Muscle layer of duodenum (tissue), 2 donors: ENCODE results near the gene NOL9.
"Not testable (repeated sequence)": the region's sequence is repeated elsewhere in the genome, so short reads cannot be mapped to it uniquely, and the experiment has no call there.

Experiments
- H3K27ac ChIP-seq: one replicate; pipeline ENCODE4 v1.7.0; 2013; ENCODE audit warnings: mild to moderate bottlenecking, low read length
- H3K27me3 ChIP-seq: one replicate; pipeline ENCODE4 v1.7.0; 2013; ENCODE audit warnings: low read depth, mild to moderate bottlenecking, control low read depth, low read length
- H3K36me3 ChIP-seq, 2 donors: one replicate each; pipeline ENCODE4 v1.7.0; 2013; ENCODE audit warnings: low read length in 2 of 2, control low read depth in 1 of 2, mild to moderate bottlenecking in 1 of 2; ENCODE audit not compliant: insufficient read depth in 2 of 2, control insufficient read depth in 1 of 2
- H3K4me1 ChIP-seq, 2 donors: one replicate each; pipeline ENCODE4 v1.7.0; 2013; ENCODE audit warnings: low read length in 2 of 2, mild to moderate bottlenecking in 2 of 2, control low read depth in 1 of 2, moderate library complexity in 1 of 2; ENCODE audit not compliant: insufficient read depth in 2 of 2, control insufficient read depth in 1 of 2
- H3K4me3 ChIP-seq, 2 donors: one replicate each; pipeline ENCODE4 v1.7.0; 2013; ENCODE audit warnings: low read length in 2 of 2, low read depth in 1 of 2, mild to moderate bottlenecking in 1 of 2
- H3K9me3 ChIP-seq, 2 donors: one replicate each; pipeline ENCODE4 v1.7.0; 2013; ENCODE audit warnings: low read length in 2 of 2, control low read depth in 1 of 2, mild to moderate bottlenecking in 1 of 2; ENCODE audit not compliant: control insufficient read depth in 1 of 2
- donor health status: healthy.

NOL9 gene

DNA sequence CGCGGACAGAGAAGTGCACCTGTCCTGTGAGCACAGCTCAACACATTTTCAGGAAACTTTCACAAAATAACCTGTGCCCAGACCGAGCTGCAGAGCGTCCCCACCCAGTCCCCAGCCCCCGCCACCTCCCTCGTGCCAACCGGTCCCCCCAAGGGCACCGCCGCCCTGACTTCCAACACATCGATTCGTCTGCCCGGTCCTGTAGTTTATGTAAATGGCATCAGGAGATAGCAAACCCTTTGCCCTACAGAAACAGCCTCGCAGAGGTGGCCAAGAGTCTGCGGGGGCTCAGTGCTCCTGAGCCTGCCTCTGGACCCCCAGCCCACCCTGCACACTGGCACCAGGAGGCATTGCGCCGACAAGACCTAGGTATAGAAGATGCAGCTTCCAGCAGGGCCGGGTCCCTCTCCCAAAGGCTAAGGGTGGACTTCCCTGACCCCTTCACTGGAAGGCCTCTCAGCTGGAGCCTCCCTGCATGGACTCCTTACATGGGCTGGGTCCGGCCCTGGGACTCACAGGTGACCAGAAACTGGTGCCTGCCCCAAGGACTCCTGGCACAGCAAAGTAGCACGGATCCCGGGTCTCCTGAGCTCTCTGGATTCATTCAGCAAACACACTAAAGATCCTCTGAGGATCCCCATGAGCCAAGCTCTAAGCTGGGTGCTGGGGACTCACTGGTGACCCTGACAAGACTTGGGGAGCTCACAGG is 56.3 kb downstream of the NOL9 start:
- Histone ChIP-seq H3K4me3 (peak overlapping the region; percentile 46 to 74), H3K27ac (no peak overlapping the region), H3K27me3 (peaks cover 6% of the 10 kb centered on the region), H3K4me1 (peaks cover 0 to 26% of the 10 kb centered on the region in 2 donors), H3K9me3 (no peaks in the 10 kb centered on the region), H3K36me3 (no peaks in the 10 kb centered on the region)

DNA sequence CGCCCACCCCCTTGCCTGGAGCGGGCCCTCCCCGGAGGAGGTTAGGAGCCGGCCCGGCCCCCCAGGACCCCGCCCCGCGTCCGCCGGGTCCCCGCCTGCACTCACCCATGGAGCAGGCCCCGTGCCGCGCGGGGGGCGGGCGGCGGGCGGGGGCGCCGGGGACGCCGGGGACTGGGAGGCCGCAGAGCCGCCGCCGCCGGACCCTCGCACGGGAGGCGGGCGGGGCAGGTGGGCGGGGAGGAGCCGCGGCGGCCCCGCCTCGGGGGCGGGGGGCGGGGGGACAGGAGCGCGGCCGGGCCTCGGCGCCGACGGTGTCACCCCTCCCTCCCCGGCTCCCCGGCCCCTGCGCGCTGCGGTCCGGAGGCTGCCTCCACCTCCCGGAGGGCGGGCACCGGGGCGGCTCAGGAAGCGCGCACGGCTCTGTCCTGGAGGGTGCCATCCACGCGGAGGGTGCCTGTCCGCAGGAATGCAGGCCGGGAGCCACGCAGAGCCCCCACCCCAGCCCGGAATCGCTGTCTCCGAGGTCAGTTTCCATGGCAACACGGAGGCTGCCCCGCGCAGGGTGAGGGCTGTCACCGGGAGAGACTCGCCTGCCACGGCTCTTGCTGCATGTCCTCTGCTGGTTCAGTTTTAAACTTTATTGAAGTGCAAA is 57.0 kb downstream of the NOL9 start:
- Histone ChIP-seq H3K4me1 (peaks cover 0 to 22% of the 10 kb centered on the region in 2 donors), H3K36me3 (no peaks in the 10 kb centered on the region)

DNA sequence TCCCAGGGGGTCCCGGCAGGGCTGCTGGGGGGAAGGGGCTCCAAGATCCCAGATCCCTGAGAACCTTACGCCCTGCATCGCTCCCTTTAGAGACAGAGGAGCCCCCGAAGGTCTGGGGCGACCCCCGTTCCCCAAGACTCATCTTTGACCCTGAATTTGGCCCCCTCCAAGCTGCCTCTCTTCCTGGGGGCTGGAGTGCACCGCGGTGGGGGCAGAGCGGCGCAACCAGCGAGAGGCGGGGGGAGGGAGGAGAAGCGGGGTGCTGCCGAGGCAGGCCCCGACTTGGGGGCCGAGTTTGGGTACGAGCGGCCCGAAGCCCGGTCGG is 57.5 kb downstream of the NOL9 start:
- H3K4me3 ChIP-seq = peak overlapping the region; percentile 37 to 59
- H3K4me1 ChIP-seq = peaks cover 0 to 17% of the 10 kb centered on the region in 2 donors

More for the DNA sequence above, 57.0 kb downstream of the NOL9 start:
- Histone ChIP-seq H3K4me3 (peak overlapping the region; percentile 46 to 74), H3K9me3 (no peaks in the 10 kb centered on the region), H3K27ac (no peak overlapping the region), H3K27me3 (peaks cover 6% of the 10 kb centered on the region)

DNA sequence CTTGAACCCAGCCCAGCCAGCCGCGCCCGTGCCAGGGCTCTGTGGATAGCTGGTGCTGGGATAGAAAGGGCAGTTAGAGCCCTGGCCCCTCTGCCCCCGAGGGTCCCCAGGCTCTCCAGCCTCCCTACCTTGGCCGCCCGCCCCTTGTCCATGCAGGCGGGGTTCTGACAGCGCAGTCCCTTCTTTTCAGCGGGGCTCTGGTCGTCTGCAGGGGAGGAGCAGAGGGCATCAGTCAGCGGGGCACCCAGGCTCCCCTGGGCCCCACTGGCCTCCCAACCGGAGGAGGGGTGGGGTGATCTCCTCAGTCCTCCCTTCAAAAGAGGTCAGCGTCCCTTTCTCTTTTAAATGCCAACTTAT is 58.0 kb downstream of the NOL9 start:
- no peaks in the 10 kb centered on the region for H3K36me3 ChIP-seq
- H3K4me1 ChIP-seq = peaks cover 0 to 16% of the 10 kb centered on the region in 2 donors
- peak overlapping the region; percentile 37 to 59 for H3K4me3 ChIP-seq
- no peaks in the 10 kb centered on the region for H3K9me3 ChIP-seq
- peaks cover 6% of the 10 kb centered on the region for H3K27me3 ChIP-seq
- H3K27ac ChIP-seq = no peak overlapping the region

More for the DNA sequence above, 57.5 kb downstream of the NOL9 start:
- Histone ChIP-seq H3K9me3 (no peaks in the 10 kb centered on the region), H3K27ac (no peak overlapping the region), H3K36me3 (no peaks in the 10 kb centered on the region), H3K27me3 (peaks cover 6% of the 10 kb centered on the region)

DNA sequence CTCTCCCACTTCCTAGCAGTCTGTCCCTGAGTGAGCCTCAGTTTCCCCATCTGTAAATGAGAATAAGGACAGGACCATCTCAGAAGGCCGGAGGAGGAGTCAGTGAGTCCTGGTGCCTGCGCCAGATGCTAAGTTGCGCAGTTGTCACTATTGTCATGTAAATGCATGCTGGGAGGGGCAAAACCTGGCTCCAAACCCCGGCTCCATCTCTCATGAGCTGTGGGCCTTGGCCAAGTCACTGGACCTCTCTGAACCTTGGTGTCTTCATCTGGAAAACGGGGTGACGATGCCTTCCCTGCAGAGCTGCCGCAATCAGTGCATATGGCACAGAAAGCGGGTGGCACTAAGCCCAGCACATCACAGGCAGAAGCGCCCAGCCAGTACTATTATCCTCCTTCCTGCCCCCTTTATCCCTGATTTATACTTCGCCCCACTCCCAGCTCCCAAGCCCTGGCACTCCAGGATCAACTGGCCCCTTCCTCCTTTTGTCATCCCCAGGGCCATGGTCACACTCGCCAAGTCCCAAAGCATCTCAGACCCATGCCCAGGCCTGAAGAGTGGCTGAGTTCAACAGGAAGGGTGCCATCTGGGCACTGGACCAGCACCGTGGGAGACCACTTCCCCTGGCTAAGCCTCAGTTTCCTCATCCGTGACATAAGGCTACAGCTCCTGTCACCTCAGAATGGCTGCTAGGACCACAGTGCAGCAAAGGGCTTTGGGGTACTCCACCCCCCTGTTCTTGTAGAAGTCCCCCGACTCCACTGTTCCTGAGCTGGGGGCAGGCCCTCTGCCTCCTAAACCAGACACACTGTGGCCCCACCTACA is 58.6 kb downstream of the NOL9 start:
- Histone ChIP-seq H3K27ac (no peak overlapping the region), H3K9me3 (no peaks in the 10 kb centered on the region), H3K4me3 (peak overlapping the region in 1 of 2 donors; percentile 59), H3K4me1 (peaks cover 0 to 22% of the 10 kb centered on the region in 2 donors), H3K27me3 (peaks cover 6% of the 10 kb centered on the region), H3K36me3 (no peaks in the 10 kb centered on the region)

DNA sequence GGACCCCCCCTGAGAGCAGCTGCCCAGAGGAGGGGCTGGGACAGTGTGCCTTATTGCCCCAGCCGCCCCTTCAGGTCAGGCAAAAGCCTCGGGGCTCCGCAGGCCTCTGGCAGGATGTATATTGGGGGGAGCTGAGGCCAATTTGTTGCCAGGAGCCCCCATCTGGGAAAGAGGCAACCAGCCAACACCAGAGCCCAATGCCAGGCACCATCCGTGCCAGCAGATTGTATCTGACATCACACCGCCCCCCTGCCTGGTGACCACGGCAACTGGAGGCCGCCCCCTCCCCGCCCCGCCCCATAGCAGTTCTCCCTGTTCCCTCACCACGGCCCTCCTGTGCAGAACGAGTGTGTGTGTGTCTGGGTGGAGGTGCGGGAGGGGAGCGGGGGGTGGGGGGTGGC is 59.3 kb downstream of the NOL9 start:
- Histone ChIP-seq H3K27ac (no peak overlapping the region), H3K36me3 (no peaks in the 10 kb centered on the region), H3K4me3 (no peak overlapping the region), H3K27me3 (peaks cover 6% of the 10 kb centered on the region), H3K9me3 (no peaks in the 10 kb centered on the region), H3K4me1 (peaks cover 0 to 29% of the 10 kb centered on the region in 2 donors)

DNA sequence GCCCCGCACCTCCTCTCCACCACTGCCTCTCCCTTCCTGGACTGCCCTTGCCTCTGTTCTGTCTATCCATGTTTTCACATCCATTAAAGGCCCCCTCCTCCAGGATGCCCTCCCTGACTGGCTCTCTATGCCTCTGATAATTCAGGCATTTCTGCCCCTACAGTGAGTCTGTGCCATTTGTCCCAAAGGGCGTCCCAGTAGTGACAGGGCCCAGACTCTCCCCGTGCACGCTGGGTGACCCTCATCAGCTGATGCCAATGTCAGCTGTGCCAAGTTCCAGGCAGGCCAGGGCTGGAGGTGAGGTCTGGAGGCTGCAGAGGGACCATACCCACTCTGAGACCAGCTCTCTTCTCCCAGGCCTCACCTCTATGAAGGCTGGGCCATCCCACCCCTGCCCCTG is 59.7 kb downstream of the NOL9 start:
- no peaks in the 10 kb centered on the region for H3K36me3 ChIP-seq
- peaks cover 6% of the 10 kb centered on the region for H3K27me3 ChIP-seq
- peaks cover 0 to 33% of the 10 kb centered on the region in 2 donors for H3K4me1 ChIP-seq
- H3K9me3 ChIP-seq = no peaks in the 10 kb centered on the region
- H3K4me3 ChIP-seq = no peak overlapping the region
- no peak overlapping the region for H3K27ac ChIP-seq

DNA sequence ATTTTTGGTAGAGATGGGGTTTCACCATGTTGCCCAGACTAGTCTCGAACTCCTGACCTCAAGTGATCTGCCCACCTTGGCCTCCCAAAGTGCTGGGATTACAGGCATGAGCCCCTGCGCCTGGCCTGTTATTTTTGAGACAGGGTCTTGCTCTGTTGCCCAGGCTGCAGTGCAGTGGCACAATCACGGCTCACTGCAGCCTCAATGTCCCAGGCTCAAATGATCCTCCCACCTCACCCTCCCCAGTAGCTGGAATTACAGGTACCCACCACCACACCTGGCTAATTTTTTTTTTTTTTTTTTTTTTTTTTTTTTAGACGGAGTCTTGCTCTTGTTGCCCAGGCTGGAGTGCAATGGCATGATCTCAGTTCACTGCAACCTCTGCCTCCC is 60.5 kb downstream of the NOL9 start:
- H3K27me3 ChIP-seq, H3K27ac ChIP-seq: not testable (repeated sequence)

DNA sequence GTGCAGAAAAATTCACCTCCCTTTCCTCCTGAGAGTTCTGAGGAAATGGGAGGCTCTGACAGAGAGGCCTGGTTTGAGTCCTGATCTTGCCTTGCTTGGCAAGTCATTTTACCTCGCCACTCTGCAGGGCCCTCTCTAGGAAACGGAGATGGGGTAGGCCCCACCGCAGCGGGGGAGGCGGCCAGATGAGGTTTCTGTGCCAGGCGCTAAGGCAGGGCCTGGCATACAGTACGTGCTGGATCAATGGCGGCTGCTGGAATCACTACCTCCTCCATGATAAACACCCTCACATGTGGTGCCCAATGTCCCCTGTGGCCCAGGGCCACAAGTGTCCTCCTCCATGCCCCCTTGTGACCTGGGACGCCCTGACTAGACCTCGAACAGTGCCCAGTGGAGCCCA is 62.3 kb downstream of the NOL9 start:
- Histone ChIP-seq H3K27ac (no peak overlapping the region), H3K27me3 (peaks cover 6% of the 10 kb centered on the region), H3K4me1 (peaks cover 0 to 26% of the 10 kb centered on the region in 2 donors), H3K4me3 (no peak overlapping the region), H3K36me3 (no peaks in the 10 kb centered on the region), H3K9me3 (no peaks in the 10 kb centered on the region)

More for the DNA sequence above, 60.5 kb downstream of the NOL9 start:
- H3K36me3 ChIP-seq, H3K9me3 ChIP-seq, H3K4me3 ChIP-seq: not testable (repeated sequence)
- H3K4me1 ChIP-seq = peaks cover 0 to 34% of the 10 kb centered on the region in 2 donors

DNA sequence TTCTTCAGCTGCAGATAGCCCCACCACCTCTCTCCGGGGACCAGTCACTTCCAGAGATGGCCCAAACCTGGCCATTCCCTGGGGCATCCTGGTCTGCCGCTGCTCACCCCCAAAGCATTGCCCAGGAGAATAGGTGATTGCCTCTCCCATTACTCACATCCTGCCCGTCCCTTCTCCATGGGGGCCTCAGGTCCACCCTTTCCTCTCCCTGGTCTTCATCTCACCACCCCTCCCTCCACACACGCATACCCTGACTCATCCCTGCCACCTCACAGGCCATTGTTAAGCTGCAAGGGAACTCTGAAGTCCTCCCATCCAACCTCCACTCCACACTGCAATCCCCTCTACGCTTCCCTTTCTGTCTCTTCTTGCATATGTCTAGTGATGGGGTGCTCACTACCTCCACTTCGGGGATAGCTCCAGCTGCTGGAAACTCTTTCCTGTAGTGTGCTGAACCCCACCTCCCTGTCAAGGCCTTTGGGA is 62.8 kb downstream of the NOL9 start, which contains the start of gene PLEKHG5:
PLEKHG5 (minus strand) TSS at position 188 of the 483 bp plus-strand sequence. CDS start 14,096 bp downstream, outside the sequence.
- H3K4me1 ChIP-seq = peaks cover 0 to 25% of the 10 kb centered on the region in 2 donors
- H3K36me3 ChIP-seq = no peaks in the 10 kb centered on the region
- peaks cover 8% of the 10 kb centered on the region for H3K27me3 ChIP-seq
- H3K9me3 ChIP-seq = no peaks in the 10 kb centered on the region
- no peak within 1 kb of the TSS for H3K27ac ChIP-seq
- H3K4me3 ChIP-seq = peak within 1 kb of the TSS; percentile 48 to 77

DNA sequence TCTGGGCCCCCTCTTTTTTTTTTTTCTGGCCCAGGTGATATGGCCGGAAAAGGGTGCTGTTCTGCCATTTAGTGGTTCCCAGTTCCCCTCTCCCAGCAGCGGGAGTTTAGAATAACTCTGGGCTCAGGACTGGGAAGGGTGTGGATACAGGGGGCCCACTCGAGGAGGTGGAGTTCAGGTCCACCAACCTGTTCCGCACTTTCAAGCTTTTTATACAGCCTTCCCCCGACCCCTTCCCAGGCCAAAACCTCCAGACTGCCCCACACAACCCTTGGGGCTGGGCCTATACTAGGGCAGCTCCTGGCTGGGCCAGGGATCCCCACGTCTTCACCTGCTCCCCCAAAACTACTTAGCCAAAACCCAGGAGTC is 63.2 kb downstream of the NOL9 start:
- peaks cover 0 to 26% of the 10 kb centered on the region in 2 donors for H3K4me1 ChIP-seq
- H3K4me3 ChIP-seq = peak overlapping the region; percentile 48 to 77
- H3K27me3 ChIP-seq = peaks cover 9% of the 10 kb centered on the region
- no peaks in the 10 kb centered on the region for H3K36me3 ChIP-seq
- H3K9me3 ChIP-seq = no peaks in the 10 kb centered on the region
- no peak overlapping the region for H3K27ac ChIP-seq
